Measurements from ENCODE around the gene FOXP1. TPM values are rescaled to one million over a fixed set of nuclear protein-coding genes. Genes with fewer than 3 reads are reported as not detected.
A peak's percentile ranks its signal among the peaks of the same experiment; 100 is the strongest.

Gene FOXP1
- total and polyA plus RNA-seq, 12 donors: 7.6 to 42.7 (median 24.3) TPM

GRCh38 chr3:70959506-70960291 is 623.8 kb downstream of the FOXP1 start:
- no peak overlapping the region for H3K4me3 ChIP-seq
- intact Hi-C loops (cut with DNase I): no loop called here
- H3K27me3 ChIP-seq: no peaks in the 10 kb centered on the region
- peaks cover 0 to 12% of the 10 kb centered on the region in 2 donors for H3K4me1 ChIP-seq (replicated peaks in 1 of 2)
- H3K27ac ChIP-seq: no peak overlapping the region
- no peaks in the 10 kb centered on the region for H3K9me3 ChIP-seq (replicated peaks in 1 of 3)
- no peak for DNase-seq
- TF ChIP-seq CTCF (IDR thresholded peaks at IDR 0.05) (no peak), POLR2A (IDR thresholded peaks at IDR 0.05) (no peak)
- 95 to 97% (median 95%) methylated on average over 13 to 14 of the region's 14 CpGs for WGBS, 4 donors
- H3K36me3 ChIP-seq (replicated peaks in 1 of 2): peaks cover 0 to 5% of the 10 kb centered on the region in 2 donors

GRCh38 chr3:70952033-70952747 is 631.3 kb downstream of the FOXP1 start:
- Histone ChIP-seq H3K36me3 (replicated peaks in 1 of 2) (no peaks in the 10 kb centered on the region), H3K27ac (no peak overlapping the region), H3K27me3 (no peaks in the 10 kb centered on the region), H3K4me3 (no peak overlapping the region), H3K9me3 (replicated peaks in 1 of 3) (no peaks in the 10 kb centered on the region), H3K4me1 (replicated peaks in 1 of 2) (peaks cover 0 to 9% of the 10 kb centered on the region in 2 donors)
- no peak for TF ChIP-seq POLR2A (IDR thresholded peaks at IDR 0.05)
- no peak for TF ChIP-seq CTCF (IDR thresholded peaks at IDR 0.05)
- WGBS, 4 donors: 87 to 93% (median 90%) methylated on average over 12 of the region's 12 CpGs
- intact Hi-C loops (cut with DNase I): no loop called here
- DNase-seq: no peak

GRCh38 chr3:70951316-70951715 is 632.2 kb downstream of the FOXP1 start:
- Histone ChIP-seq H3K27ac (no peak overlapping the region), H3K9me3 (replicated peaks in 1 of 3) (no peaks in the 10 kb centered on the region), H3K4me1 (replicated peaks in 1 of 2) (peaks cover 0 to under 1% of the 10 kb centered on the region in 2 donors), H3K4me3 (no peak overlapping the region), H3K27me3 (no peaks in the 10 kb centered on the region), H3K36me3 (replicated peaks in 1 of 2) (no peaks in the 10 kb centered on the region)
- TF ChIP-seq POLR2A (IDR thresholded peaks at IDR 0.05) (no peak), CTCF (IDR thresholded peaks at IDR 0.05) (no peak)
- WGBS, 4 donors: 57 to 69% (median 64%) methylated on average over 5 of the region's 5 CpGs
- intact Hi-C loops (cut with DNase I): no loop called here
- no peak for DNase-seq

GRCh38 chr3:70947579-70947978 is 635.9 kb downstream of the FOXP1 start:
- WGBS, 4 donors: 57 to 81% (median 65%) methylated on average over 1 of the region's 1 CpG
- peak in 4 of 7 donors; percentile 22 to 53 (median 38) for DNase-seq
- Histone ChIP-seq H3K27me3 (no peaks in the 10 kb centered on the region), H3K9me3 (replicated peaks in 1 of 3) (no peaks in the 10 kb centered on the region), H3K4me1 (replicated peaks in 1 of 2) (no peaks in the 10 kb centered on the region), H3K4me3 (no peak overlapping the region), H3K27ac (no peak overlapping the region), H3K36me3 (replicated peaks in 1 of 2) (no peaks in the 10 kb centered on the region)
- intact Hi-C loops (cut with DNase I): no loop called here
- no peak for TF ChIP-seq CTCF (IDR thresholded peaks at IDR 0.05)
- no peak for TF ChIP-seq POLR2A (IDR thresholded peaks at IDR 0.05)

All from adrenal gland (tissue), 12 donors.